ENCODE data around the gene LPCAT3. TPM values are rescaled to one million over a fixed set of nuclear protein-coding genes. Genes with fewer than 3 reads are reported as not detected.

The LPCAT3 gene
- total RNA-seq, 1 donor from 2014 or later: 40.2 TPM

GRCh38 chr12:6966351-6966750 lies 51.9 kb downstream of the LPCAT3 start:
- peaks cover 18% of the 10 kb centered on the region for H3K27me3 Mint-ChIP-seq (ENCODE audit: unreplicated experiment)
- no peak for DNase-seq (ENCODE audit: low spot score)
- H3K4me3 Mint-ChIP-seq (ENCODE audit: unreplicated experiment): peak overlapping the region; percentile 80
- peaks cover 44% of the 10 kb centered on the region for H3K4me1 Mint-ChIP-seq (ENCODE audit: unreplicated experiment)
- TF ChIP-seq, protein P1, sequence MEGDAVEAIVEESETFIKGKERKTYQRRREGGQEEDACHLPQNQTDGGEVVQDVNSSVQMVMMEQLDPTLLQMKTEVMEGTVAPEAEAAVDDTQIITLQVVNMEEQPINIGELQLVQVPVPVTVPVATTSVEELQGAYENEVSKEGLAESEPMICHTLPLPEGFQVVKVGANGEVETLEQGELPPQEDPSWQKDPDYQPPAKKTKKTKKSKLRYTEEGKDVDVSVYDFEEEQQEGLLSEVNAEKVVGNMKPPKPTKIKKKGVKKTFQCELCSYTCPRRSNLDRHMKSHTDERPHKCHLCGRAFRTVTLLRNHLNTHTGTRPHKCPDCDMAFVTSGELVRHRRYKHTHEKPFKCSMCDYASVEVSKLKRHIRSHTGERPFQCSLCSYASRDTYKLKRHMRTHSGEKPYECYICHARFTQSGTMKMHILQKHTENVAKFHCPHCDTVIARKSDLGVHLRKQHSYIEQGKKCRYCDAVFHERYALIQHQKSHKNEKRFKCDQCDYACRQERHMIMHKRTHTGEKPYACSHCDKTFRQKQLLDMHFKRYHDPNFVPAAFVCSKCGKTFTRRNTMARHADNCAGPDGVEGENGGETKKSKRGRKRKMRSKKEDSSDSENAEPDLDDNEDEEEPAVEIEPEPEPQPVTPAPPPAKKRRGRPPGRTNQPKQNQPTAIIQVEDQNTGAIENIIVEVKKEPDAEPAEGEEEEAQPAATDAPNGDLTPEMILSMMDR (IDR thresholded peaks at IDR 0.05; ENCODE audit: unreplicated experiment): no peak
- peaks cover 31% of the 10 kb centered on the region for H3K36me3 Mint-ChIP-seq (ENCODE audit: low read depth, unreplicated experiment)
- peak overlapping the region; percentile 61 for H3K27ac Mint-ChIP-seq (ENCODE audit: unreplicated experiment)
- H3K9me3 Mint-ChIP-seq (ENCODE audit: unreplicated experiment): no peaks in the 10 kb centered on the region

DNA sequence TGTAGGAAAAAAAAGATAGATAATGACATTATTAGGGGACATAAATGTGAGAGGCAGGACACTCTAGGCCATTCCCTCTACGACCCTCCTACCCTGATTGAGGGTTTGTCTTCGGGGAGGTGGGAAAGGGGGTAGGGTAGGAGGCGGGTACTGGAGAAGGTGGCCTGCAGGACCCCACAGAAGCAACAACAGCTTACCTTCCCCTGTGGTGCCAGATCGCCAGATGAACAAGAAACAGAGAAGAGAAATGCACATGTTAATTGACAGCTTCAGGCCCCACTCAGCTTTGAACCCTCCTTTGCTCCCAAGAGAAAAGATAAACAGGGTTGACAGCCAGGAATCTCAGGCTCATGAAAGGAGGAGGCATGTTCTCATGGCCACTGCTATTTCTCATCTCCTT lies 52.6 kb downstream of the LPCAT3 start:
- no peak for DNase-seq (ENCODE audit: low spot score)
- peaks cover 14% of the 10 kb centered on the region for H3K27me3 Mint-ChIP-seq (ENCODE audit: unreplicated experiment)
- H3K27ac Mint-ChIP-seq (ENCODE audit: unreplicated experiment): peak overlapping the region; percentile 36
- peaks cover 27% of the 10 kb centered on the region for H3K36me3 Mint-ChIP-seq (ENCODE audit: low read depth, unreplicated experiment)
- TF ChIP-seq, protein P1 (IDR thresholded peaks at IDR 0.05; ENCODE audit: unreplicated experiment): no peak
- peaks cover 40% of the 10 kb centered on the region for H3K4me1 Mint-ChIP-seq (ENCODE audit: unreplicated experiment)
- no peaks in the 10 kb centered on the region for H3K9me3 Mint-ChIP-seq (ENCODE audit: unreplicated experiment)
- peak overlapping the region; percentile 80 for H3K4me3 Mint-ChIP-seq (ENCODE audit: unreplicated experiment)

DNA sequence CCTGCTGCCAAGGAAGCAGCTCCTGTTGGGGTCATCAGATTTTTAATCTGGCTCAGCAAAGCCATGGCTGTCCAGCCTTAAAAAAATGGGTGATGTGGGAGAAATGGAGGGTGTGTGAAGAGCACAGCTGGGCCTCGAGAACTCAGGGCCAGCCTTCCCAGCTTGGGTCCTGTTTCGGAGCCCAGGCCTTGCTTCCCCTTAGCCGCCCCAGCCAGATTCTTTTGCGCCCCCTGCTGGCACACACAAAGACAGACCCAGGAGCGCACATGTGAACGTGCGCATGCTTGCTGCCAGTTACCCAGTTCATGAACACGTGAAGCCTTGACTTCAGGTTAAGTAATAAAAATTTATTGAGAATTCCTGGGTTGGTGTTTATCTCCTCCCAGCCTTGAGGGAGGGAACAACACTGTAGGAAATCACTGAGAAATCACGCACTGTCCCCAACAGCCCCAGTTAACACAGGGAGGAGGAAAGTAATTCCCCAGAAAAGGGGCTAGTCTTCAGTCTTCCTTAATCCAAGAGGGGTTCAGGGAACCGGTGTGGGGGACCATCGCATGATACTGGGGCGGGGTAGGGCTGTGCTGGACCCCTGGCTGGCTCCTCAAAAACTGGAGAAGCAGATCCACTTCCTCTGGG lies 53.1 kb downstream of the LPCAT3 start:
- Mint-ChIP-seq H3K36me3 (ENCODE audit: low read depth, unreplicated experiment) (peaks cover 27% of the 10 kb centered on the region), H3K4me1 (ENCODE audit: unreplicated experiment) (peaks cover 39% of the 10 kb centered on the region), H3K4me3 (ENCODE audit: unreplicated experiment) (peak overlapping the region; percentile 80), H3K9me3 (ENCODE audit: unreplicated experiment) (no peaks in the 10 kb centered on the region), H3K27me3 (ENCODE audit: unreplicated experiment) (peaks cover 12% of the 10 kb centered on the region), H3K27ac (ENCODE audit: unreplicated experiment) (peak overlapping the region; percentile 77)
- TF ChIP-seq, protein P1 (IDR thresholded peaks at IDR 0.05; ENCODE audit: unreplicated experiment): peak; percentile 92
- peak; percentile 86 for DNase-seq (ENCODE audit: low spot score)

DNA sequence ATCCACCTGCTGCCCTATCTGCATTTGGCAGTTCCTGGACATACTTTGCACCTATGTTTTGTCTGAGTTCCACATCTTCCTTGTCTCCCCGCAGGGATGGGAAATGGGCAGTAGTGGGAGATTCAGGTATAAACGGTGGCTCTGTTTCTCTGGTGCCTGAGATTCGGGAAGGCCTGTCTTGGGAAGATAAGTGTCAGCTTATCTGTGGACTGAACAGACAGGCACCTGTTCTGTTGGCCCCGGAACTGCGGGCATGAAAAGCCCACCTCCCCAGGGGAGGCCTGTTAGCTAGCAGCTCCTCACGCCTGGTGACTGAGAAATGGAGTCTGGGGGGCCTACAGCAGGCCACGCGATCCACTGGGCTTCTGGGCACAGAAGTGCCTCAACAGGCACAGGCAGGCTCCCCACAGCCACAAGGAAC lies 53.7 kb downstream of the LPCAT3 start:
- no peak for DNase-seq (ENCODE audit: low spot score)
- Mint-ChIP-seq H3K27ac (ENCODE audit: unreplicated experiment) (no peak overlapping the region), H3K36me3 (ENCODE audit: low read depth, unreplicated experiment) (peaks cover 27% of the 10 kb centered on the region), H3K4me3 (ENCODE audit: unreplicated experiment) (no peak overlapping the region), H3K27me3 (ENCODE audit: unreplicated experiment) (peaks cover 12% of the 10 kb centered on the region), H3K9me3 (ENCODE audit: unreplicated experiment) (no peaks in the 10 kb centered on the region), H3K4me1 (ENCODE audit: unreplicated experiment) (peaks cover 35% of the 10 kb centered on the region)
- TF ChIP-seq, protein P1 (IDR thresholded peaks at IDR 0.05; ENCODE audit: unreplicated experiment): no peak

DNA sequence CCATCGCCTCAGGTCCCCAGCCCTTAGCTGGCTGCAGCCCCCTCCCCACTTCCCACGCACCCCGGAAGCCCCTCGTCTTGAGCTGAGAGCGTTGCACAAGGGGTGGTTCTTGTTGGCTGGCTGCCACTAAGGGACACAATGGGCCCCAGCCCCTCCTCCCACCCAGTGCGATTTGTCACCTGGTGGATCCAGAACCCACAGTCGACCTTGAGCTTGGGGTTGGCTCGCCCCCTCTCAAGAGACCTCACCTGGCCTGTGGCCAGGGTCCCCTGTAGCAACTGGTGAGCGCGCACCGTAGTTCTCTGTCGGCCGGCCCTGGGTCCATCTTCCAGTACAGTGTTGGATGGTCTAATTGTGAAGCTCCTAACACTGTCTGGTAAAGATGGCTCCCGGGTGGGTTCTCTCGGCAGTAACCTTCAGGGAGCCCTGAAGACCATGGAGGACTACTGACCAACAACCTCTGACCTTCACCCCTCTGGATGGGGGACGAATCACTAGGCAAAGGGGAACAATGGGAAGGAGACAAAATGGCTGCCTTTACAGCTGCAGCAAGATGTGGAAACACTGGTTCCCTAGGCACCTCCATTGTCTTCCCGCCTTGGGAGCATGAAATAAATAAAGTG lies 54.4 kb downstream of the LPCAT3 start:
- TF ChIP-seq, protein P1 (IDR thresholded peaks at IDR 0.05; ENCODE audit: unreplicated experiment): no peak
- Mint-ChIP-seq H3K27ac (ENCODE audit: unreplicated experiment) (no peak overlapping the region), H3K4me3 (ENCODE audit: unreplicated experiment) (no peak overlapping the region), H3K27me3 (ENCODE audit: unreplicated experiment) (peaks cover 7% of the 10 kb centered on the region), H3K36me3 (ENCODE audit: low read depth, unreplicated experiment) (peaks cover 21% of the 10 kb centered on the region), H3K4me1 (ENCODE audit: unreplicated experiment) (peaks cover 36% of the 10 kb centered on the region), H3K9me3 (ENCODE audit: unreplicated experiment) (no peaks in the 10 kb centered on the region)
- no peak for DNase-seq (ENCODE audit: low spot score)

Data from endothelial cell (in vitro differentiated cells).